ENCODE data around the gene RFTN1.
A peak's percentile ranks its signal among the peaks of the same experiment; 100 is the strongest.
"Not testable (repeated sequence)": the region's sequence is repeated elsewhere in the genome, so short reads cannot be mapped to it uniquely, and the experiment has no call there.

Gene RFTN1

GRCh38 chr3:16494094-16494493 lies 19.4 kb downstream of the RFTN1 start:
- no peak for TF ChIP-seq CTCF (IDR thresholded peaks at IDR 0.05; ENCODE audit: insufficient read depth, low read depth, low read length, missing control alignments)
- H3K4me3 ChIP-seq (ENCODE audit: low read length): no peak overlapping the region
- DNase-seq (ENCODE audit: low read depth): no peak

GRCh38 chr3:16490062-16490619 lies 23.4 kb downstream of the RFTN1 start:
- no peak for TF ChIP-seq CTCF (IDR thresholded peaks at IDR 0.05; ENCODE audit: insufficient read depth, low read depth, low read length, missing control alignments)
- H3K4me3 ChIP-seq (ENCODE audit: low read length): no peak overlapping the region

GRCh38 chr3:16489326-16490061 lies 24.0 kb downstream of the RFTN1 start:
- not testable (repeated sequence) for DNase-seq (ENCODE audit: low read depth); H3K4me3 ChIP-seq (ENCODE audit: low read length)

More at GRCh38 chr3:16490062-16490619, 23.4 kb downstream of the RFTN1 start:
- peak; percentile 70 for DNase-seq (ENCODE audit: low read depth)

GRCh38 chr3:16488637-16489036 lies 24.9 kb downstream of the RFTN1 start:
- no peak for TF ChIP-seq CTCF (IDR thresholded peaks at IDR 0.05; ENCODE audit: insufficient read depth, low read depth, low read length, missing control alignments)
- no peak overlapping the region for H3K4me3 ChIP-seq (ENCODE audit: low read length)
- DNase-seq (ENCODE audit: low read depth): no peak

GRCh38 chr3:16487511-16488175 lies 25.9 kb downstream of the RFTN1 start:
- TF ChIP-seq CTCF (IDR thresholded peaks at IDR 0.05; ENCODE audit: insufficient read depth, low read depth, low read length, missing control alignments): no peak
- H3K4me3 ChIP-seq (ENCODE audit: low read length): no peak overlapping the region
- DNase-seq (ENCODE audit: low read depth): no peak

- no peak for TF ChIP-seq CTCF (IDR thresholded peaks at IDR 0.05; ENCODE audit: insufficient read depth, low read depth, low read length, missing control alignments)
- no peak for DNase-seq (ENCODE audit: low read depth)
- H3K4me3 ChIP-seq (ENCODE audit: low read length): no peak overlapping the region
Measured at GRCh38 chr3:16486951-16487480, 26.5 kb downstream of the RFTN1 start.

GRCh38 chr3:16486201-16486600 lies 27.3 kb downstream of the RFTN1 start:
- TF ChIP-seq CTCF (IDR thresholded peaks at IDR 0.05; ENCODE audit: insufficient read depth, low read depth, low read length, missing control alignments): no peak
- H3K4me3 ChIP-seq (ENCODE audit: low read length): no peak overlapping the region
- DNase-seq (ENCODE audit: low read depth): no peak

Data from epithelial cell of esophagus (primary cell).